Colonic mucosa (tissue), 4 donors: ENCODE measurements around the gene IP6K3. TPM values are rescaled to one million over a fixed set of nuclear protein-coding genes. Genes with fewer than 3 reads are reported as not detected.

Experiments
- DNase-seq: peaks from one replicate; pipeline ENCODE4 v3.0.0-alpha.2; 2020
- H3K27ac ChIP-seq: fragments of 200-600 bp; one replicate; pipeline ENCODE4 v1.8.0; 2021
- H3K27me3 ChIP-seq: fragments of 200-600 bp; one replicate; pipeline ENCODE4 v1.8.0; 2021
- H3K36me3 ChIP-seq: fragments of 200-600 bp; one replicate; pipeline ENCODE4 v1.8.0; 2021
- H3K4me1 ChIP-seq: fragments of 200-600 bp; one replicate; pipeline ENCODE4 v1.8.0; 2021; ENCODE audit warnings: mild to moderate bottlenecking
- H3K4me3 ChIP-seq: fragments of 200-600 bp; one replicate; pipeline ENCODE4 v1.8.0; 2021
- H3K9ac ChIP-seq, 2 donors: one replicate each; pipeline ENCODE4 v1.7.0; 2013; ENCODE audit warnings: control low read depth in 2 of 2, low read depth in 2 of 2, low read length in 2 of 2
- H3K9me3 ChIP-seq: fragments of 200-600 bp; one replicate; pipeline ENCODE4 v1.8.0; 2021
- CTCF ChIP-seq: fragments of 200-600 bp; IDR thresholded peaks from one replicate; pipeline ENCODE4 v1.8.0; 2022; ENCODE audit warnings: antibody characterized with exemption, mild to moderate bottlenecking
- intact Hi-C: fragments of 100-400 bp; cut with DNase I; formaldehyde crosslinking; loops from one replicate; pipeline ENCODE4 v1.14.1; 2022
- total RNA-seq, 2 donors: library from RNA; stranded (reverse); fragmentation: NEBNext Ultra II Directional in 1 of 2; extraction: Animal tissue kit (Norgen Biotek cat#: 25700) in 1 of 2; gene quantifications; one replicate each; pipeline ENCODE4 v1.2.1, GENCODE V29; 2021
- donor health status: healthy.
- donor health status: DM: no; HTN: no; CAD: no.
- donor health status: DM: no; HTN: no; CAD: no.

The IP6K3 gene
- total RNA-seq, 2 donors from 2014 or later = 0.17 to 0.29 TPM

GRCh38 chr6:33777398-33778388, 31.0 kb upstream of the IP6K3 start:
- TF ChIP-seq CTCF = no peak
- Histone ChIP-seq H3K9me3 (no peaks in the 10 kb centered on the region), H3K9ac (no peak overlapping the region), H3K27ac (no peak overlapping the region), H3K4me3 (no peak overlapping the region), H3K36me3 (peaks cover 65% of the 10 kb centered on the region), H3K27me3 (no peaks in the 10 kb centered on the region), H3K4me1 (no peaks in the 10 kb centered on the region)
- intact Hi-C loops = no loop called here
- DNase-seq = no peak

- no peak overlapping the region for H3K9ac ChIP-seq
- H3K27me3 ChIP-seq = no peaks in the 10 kb centered on the region
- peaks cover 2% of the 10 kb centered on the region for H3K4me1 ChIP-seq
- no peaks in the 10 kb centered on the region for H3K9me3 ChIP-seq
- H3K4me3 ChIP-seq = no peak overlapping the region
- no peak for TF ChIP-seq CTCF
- peaks cover 62% of the 10 kb centered on the region for H3K36me3 ChIP-seq
- intact Hi-C loops = no loop called here
- DNase-seq = no peak
- no peak overlapping the region for H3K27ac ChIP-seq
Observed at GRCh38 chr6:33776764-33777163, 30.1 kb upstream of the IP6K3 start.

DNA sequence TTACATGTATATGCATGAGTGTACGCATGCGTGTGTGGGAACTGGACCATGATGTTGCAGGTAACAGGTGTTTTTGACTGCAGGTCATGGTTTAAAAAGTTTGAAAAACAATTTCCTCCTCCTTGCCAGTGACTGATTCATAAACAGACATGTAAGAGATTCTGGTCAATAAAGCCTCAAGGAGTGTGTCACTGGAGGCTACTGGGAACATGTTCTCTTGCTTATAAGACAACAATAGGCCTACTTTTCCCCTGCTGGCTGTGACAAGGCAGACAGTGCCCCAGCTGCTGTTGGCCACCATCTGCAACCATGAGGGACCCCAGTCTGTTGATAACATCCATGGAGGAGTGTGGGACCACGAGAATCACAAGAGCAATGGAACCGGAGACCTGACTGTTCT, 29.5 kb upstream of the IP6K3 start:
- no peak for TF ChIP-seq CTCF
- Histone ChIP-seq H3K4me1 (peaks cover 4% of the 10 kb centered on the region), H3K36me3 (peaks cover 57% of the 10 kb centered on the region), H3K9ac (no peak overlapping the region), H3K27ac (no peak overlapping the region), H3K4me3 (no peak overlapping the region), H3K27me3 (no peaks in the 10 kb centered on the region), H3K9me3 (no peaks in the 10 kb centered on the region)
- no peak for DNase-seq
- intact Hi-C loops = no loop called here

GRCh38 chr6:33774774-33775173, 28.1 kb upstream of the IP6K3 start:
- intact Hi-C loops = no loop called here
- peaks cover 48% of the 10 kb centered on the region for H3K36me3 ChIP-seq
- H3K4me1 ChIP-seq = peaks cover 4% of the 10 kb centered on the region
- H3K9ac ChIP-seq = no peak overlapping the region
- no peak overlapping the region for H3K27ac ChIP-seq
- DNase-seq = no peak
- H3K4me3 ChIP-seq = no peak overlapping the region
- no peaks in the 10 kb centered on the region for H3K27me3 ChIP-seq
- no peak for TF ChIP-seq CTCF
- H3K9me3 ChIP-seq = no peaks in the 10 kb centered on the region

- Histone ChIP-seq H3K27ac (no peak overlapping the region), H3K4me3 (no peak overlapping the region), H3K27me3 (no peaks in the 10 kb centered on the region), H3K36me3 (peaks cover 35% of the 10 kb centered on the region), H3K9ac (no peak overlapping the region), H3K9me3 (no peaks in the 10 kb centered on the region), H3K4me1 (peaks cover 4% of the 10 kb centered on the region)
- no peak for DNase-seq
- TF ChIP-seq CTCF = no peak
- intact Hi-C loops = no loop called here
Observed at GRCh38 chr6:33772902-33773472, 26.3 kb upstream of the IP6K3 start.
